ENCODE results near the gene VMAC. TPM values are rescaled to one million over a fixed set of nuclear protein-coding genes. Genes with fewer than 3 reads are reported as not detected.
A peak's percentile ranks its signal among the peaks of the same experiment; 100 is the strongest.

The VMAC gene
- total and polyA plus RNA-seq, 2 of the 13 experiments (the other 11 are each of a cell fraction or from before 2014, with no cell fraction given), result 2.4 TPM

GRCh38 chr19:5903624-5904351 lies 884 bp upstream of the VMAC start, which contains the start of gene NDUFA11 (continued):
- TF ChIP-seq ZNF276 (CRISPR knock-in tag; IDR thresholded peaks at IDR 0.05; ENCODE audit: low read depth) (peak; percentile 75; the same call in 1 of the 2 replicates), FOXO1 (CRISPR knock-in tag; IDR thresholded peaks at IDR 0.05) (peak; percentile 64; the same call in 1 of the 2 replicates), FOXC1 (CRISPR knock-in tag; IDR thresholded peaks at IDR 0.05; ENCODE audit: borderline replicate concordance) (peak; percentile 76; the same call in 1 of the 2 replicates), ERF (CRISPR knock-in tag; IDR thresholded peaks at IDR 0.05) (peak; percentile 89), SRSF9 (IDR thresholded peaks at IDR 0.05; ENCODE audit: borderline replicate concordance, insufficient read depth, low read depth, low read length, poor library complexity, severe bottlenecking) (no peak), ZNF431 (CRISPR knock-in tag; IDR thresholded peaks at IDR 0.05; ENCODE audit: borderline replicate concordance, low read depth) (peak; percentile 31; the same call in 1 of the 2 replicates), ZNF407 (CRISPR knock-in tag; IDR thresholded peaks at IDR 0.05; ENCODE audit: not compliant biosample characterization) (peak; percentile 21), ZNF335 (CRISPR knock-in tag; IDR thresholded peaks at IDR 0.05) (0 out of 2 replicates have a peak, but pooled peaks have one; percentile 43), ZXDC (CRISPR knock-in tag; IDR thresholded peaks at IDR 0.05) (0 out of 2 replicates have a peak, but pooled peaks have one; percentile 63), ZNF160 (CRISPR knock-in tag; IDR thresholded peaks at IDR 0.05) (peak; percentile 51; the same call in 1 of the 2 replicates), TGIF2 (CRISPR knock-in tag; IDR thresholded peaks at IDR 0.05) (0 out of 2 replicates have a peak, but pooled peaks have one; percentile 35), ARHGAP35 (CRISPR knock-in tag; IDR thresholded peaks at IDR 0.05; ENCODE audit: borderline replicate concordance) (no peak; the same call in 1 of the 2 replicates), ZNF225 (CRISPR knock-in tag; IDR thresholded peaks at IDR 0.05) (peak; percentile 22), SRY (CRISPR knock-in tag; IDR thresholded peaks at IDR 0.05) (peak; percentile 94), GTF3A (CRISPR knock-in tag; conservative IDR thresholded peaks at IDR 0.05) (0 out of 2 replicates have a peak, but pooled peaks have one; percentile 55)
